Omental fat pad (tissue), 4 donors: Measurements from ENCODE around the gene NRIP3. TPM values are rescaled to one million over a fixed set of nuclear protein-coding genes. Genes with fewer than 3 reads are reported as not detected.
A peak's percentile ranks its signal among the peaks of the same experiment; 100 is the strongest.

Source experiments
- ATAC-seq: fragments of 150-250 bp; one replicate; pipeline ENCODE4 v1.9.1; 2016; ENCODE audit warnings: mild to moderate bottlenecking, moderate library complexity; ENCODE audit not compliant: low FRiP score
- DNase-seq: peaks from one replicate; pipeline ENCODE4 v3.0.0-alpha.2; 2019; ENCODE audit warnings: low spot score
- total RNA-seq, 4 donors: library from RNA; depleted of rRNA; stranded (reverse); fragments of >200 nt; gene quantifications; one replicate each; pipeline ENCODE4 v1.1.0, GENCODE V29; 2016
- TF ChIP-seq, protein P1 (sequence below), 3 donors: fragments of 450-650 bp; IDR thresholded peaks; one replicate each; pipeline ENCODE4 v1.5.1; 2016 to 2017; ENCODE audit warnings: antibody characterized with exemption in 3 of 3, mild to moderate bottlenecking in 3 of 3, moderate library complexity in 2 of 3

Gene NRIP3
- total RNA-seq, 4 donors from 2014 or later = 0.63 to 13.1 (median 2.8) TPM

DNA sequence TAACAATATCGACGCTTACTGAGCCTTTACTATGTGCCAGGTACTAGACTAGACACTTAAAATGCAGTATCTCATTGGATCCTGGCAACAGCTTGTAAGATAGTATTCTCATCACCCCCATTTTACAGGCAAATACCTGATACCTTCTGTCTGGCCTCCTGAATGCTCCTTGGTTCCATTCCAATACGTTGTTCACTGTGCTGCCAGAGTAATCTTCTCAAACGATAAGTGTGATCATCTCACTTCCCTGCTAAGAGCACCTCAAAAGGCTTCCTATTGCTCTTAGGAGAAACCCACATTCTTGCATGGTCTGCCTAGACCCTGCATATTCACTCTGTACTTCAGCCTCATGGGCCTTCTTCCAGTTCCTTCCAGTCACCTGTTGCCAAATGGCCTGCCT is 1.3 kb upstream of the NRIP3 start:
- TF ChIP-seq, protein P1, sequence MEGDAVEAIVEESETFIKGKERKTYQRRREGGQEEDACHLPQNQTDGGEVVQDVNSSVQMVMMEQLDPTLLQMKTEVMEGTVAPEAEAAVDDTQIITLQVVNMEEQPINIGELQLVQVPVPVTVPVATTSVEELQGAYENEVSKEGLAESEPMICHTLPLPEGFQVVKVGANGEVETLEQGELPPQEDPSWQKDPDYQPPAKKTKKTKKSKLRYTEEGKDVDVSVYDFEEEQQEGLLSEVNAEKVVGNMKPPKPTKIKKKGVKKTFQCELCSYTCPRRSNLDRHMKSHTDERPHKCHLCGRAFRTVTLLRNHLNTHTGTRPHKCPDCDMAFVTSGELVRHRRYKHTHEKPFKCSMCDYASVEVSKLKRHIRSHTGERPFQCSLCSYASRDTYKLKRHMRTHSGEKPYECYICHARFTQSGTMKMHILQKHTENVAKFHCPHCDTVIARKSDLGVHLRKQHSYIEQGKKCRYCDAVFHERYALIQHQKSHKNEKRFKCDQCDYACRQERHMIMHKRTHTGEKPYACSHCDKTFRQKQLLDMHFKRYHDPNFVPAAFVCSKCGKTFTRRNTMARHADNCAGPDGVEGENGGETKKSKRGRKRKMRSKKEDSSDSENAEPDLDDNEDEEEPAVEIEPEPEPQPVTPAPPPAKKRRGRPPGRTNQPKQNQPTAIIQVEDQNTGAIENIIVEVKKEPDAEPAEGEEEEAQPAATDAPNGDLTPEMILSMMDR (IDR thresholded peaks at IDR 0.05) = no peak
- no peak for ATAC-seq
- DNase-seq = no peak

DNA sequence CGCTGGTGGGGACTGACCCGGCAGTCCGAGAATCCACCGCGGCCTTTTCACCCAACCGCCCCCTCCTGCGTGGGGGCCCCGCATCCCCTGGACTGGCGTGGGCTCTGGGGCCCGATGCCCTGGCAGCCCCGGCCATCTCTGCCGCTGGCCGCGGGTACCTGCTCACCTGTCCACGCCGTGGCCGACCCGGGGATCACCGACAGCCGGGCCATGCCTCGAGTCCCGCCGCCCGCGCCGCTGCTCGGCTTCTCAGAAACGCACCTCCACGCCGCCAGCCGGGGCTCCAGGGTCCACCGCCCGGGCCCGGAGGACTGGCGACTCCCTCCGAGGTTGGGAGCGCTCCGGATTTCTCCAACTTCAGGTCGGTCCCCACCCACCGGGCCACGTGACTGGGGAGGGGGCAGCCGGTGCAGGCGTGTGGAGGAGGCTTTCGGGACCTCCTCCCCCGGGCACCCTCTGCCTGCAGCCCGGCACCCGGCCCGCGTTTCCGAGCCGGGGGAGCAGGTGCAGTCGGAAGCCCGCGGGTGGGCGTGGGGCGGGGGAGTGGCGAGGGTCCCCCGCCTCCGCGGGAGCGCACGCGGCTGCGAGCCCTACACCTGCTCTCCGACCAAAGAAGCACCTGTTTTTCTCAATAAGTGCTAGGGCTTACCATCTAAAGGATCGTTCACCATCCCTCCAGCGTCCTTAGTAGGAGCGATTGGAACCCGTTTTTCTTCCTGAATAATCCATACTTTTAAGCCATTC is 554 bp upstream of the NRIP3 start:
- DNase-seq (no peak), ATAC-seq (peak; percentile 23)
- TF ChIP-seq, protein P1 (IDR thresholded peaks at IDR 0.05) = no peak

- DNase-seq (no peak), ATAC-seq (no peak)
- TF ChIP-seq, protein P1 (IDR thresholded peaks at IDR 0.05) = no peak
Measured at GRCh38 chr11:9002920-9003572, 755 bp downstream of the NRIP3 start.

- TF ChIP-seq, protein P1 (IDR thresholded peaks at IDR 0.05) = no peak
- ATAC-seq (no peak), DNase-seq (no peak)
Measured at GRCh38 chr11:9001736-9002135, 2.1 kb downstream of the NRIP3 start.

DNA sequence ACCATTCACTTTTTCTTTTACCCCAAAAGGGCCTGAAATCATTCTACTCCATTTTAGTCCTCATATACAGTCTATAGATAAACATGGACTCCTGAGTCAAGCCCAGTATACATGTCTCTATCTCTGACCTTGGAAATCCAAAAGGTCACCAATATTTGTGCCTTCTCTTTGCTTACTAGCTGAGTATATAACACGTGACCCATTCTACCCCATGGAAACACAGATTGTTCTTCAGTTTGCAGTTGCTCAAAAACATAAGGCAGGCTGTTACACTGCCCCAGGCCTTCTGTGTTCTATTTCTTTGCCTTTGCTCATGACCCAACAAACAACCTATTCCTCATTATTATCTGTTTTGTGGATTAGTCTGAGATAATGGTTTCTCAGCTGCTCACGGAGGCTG is 5.8 kb downstream of the NRIP3 start:
- TF ChIP-seq, protein P1 (IDR thresholded peaks at IDR 0.05) = no peak
- ATAC-seq (no peak), DNase-seq (no peak)

- TF ChIP-seq, protein P1 (IDR thresholded peaks at IDR 0.05) = no peak
- DNase-seq (no peak), ATAC-seq (no peak)
Measured at GRCh38 chr11:8997451-8997850, 6.3 kb downstream of the NRIP3 start.

DNA sequence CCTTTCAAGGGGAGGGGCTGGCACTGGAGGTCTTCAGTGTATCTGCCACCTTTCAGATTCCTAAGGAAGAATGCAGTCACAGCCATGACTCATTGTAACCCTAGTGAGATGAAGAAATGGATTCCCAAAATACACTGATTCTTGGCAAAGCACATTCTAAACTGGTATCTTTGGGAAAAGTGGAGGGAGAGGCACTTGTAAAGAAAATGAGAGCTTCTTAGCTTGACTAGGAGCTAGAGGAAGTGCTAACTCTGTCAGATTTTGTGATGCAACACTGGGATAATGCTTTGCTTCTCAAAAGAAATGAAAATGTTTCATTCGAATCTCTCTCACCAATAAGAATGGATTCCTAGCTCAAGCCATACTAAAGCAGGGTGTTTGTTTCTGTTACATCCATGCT is 14.3 kb downstream of the NRIP3 start:
- TF ChIP-seq, protein P1 (IDR thresholded peaks at IDR 0.05) = no peak
- ATAC-seq (peak; percentile 28), DNase-seq (no peak)
